HCT116 (cell line): ENCODE results near the gene ARL4C.

Source experiments
- EZH2 ChIP-seq: fragments of 200-600 bp; sonication (generic); IDR thresholded peaks from 2 replicates; pipeline ENCODE4 v1.6.1; 2017; ENCODE audit warnings: antibody characterized with exemption, mixed run types
- EZH2phosphoT487 ChIP-seq: fragments of 200-600 bp; IDR thresholded peaks from 2 replicates; pipeline ENCODE4 v1.6.1; 2018; ENCODE audit warnings: antibody characterized with exemption, borderline replicate concordance
- POLR2A ChIP-seq: IDR thresholded peaks from 2 replicates; pipeline ENCODE4 v1.7.0; 2011; ENCODE audit warnings: borderline replicate concordance; ENCODE audit not compliant: insufficient read depth, insufficient read length; ENCODE audit errors: extremely low read depth
- TF ChIP-seq, protein P1 (sequence below), 3 experiments: fragments of 200-600 bp in 1 of 3; sonication (generic) in 1 of 3; IDR thresholded peaks in 2 of 3; conservative IDR thresholded peaks in 1 of 3; 2 replicates each; pipeline ENCODE4 v1.5.1; 2012 to 2017; ENCODE audit warnings: low read depth in 2 of 3, low read length in 2 of 3, antibody characterized with exemption in 1 of 3, borderline replicate concordance in 1 of 3, control low read depth in 1 of 3, mild to moderate bottlenecking in 1 of 3, mixed read lengths in 1 of 3, mixed run types in 1 of 3, moderate library complexity in 1 of 3; ENCODE audit not compliant: insufficient read depth in 1 of 3

- TF ChIP-seq EZH2phosphoT487 (no peak), POLR2A (no peak), EZH2 (no peak)
- TF ChIP-seq, protein P1, sequence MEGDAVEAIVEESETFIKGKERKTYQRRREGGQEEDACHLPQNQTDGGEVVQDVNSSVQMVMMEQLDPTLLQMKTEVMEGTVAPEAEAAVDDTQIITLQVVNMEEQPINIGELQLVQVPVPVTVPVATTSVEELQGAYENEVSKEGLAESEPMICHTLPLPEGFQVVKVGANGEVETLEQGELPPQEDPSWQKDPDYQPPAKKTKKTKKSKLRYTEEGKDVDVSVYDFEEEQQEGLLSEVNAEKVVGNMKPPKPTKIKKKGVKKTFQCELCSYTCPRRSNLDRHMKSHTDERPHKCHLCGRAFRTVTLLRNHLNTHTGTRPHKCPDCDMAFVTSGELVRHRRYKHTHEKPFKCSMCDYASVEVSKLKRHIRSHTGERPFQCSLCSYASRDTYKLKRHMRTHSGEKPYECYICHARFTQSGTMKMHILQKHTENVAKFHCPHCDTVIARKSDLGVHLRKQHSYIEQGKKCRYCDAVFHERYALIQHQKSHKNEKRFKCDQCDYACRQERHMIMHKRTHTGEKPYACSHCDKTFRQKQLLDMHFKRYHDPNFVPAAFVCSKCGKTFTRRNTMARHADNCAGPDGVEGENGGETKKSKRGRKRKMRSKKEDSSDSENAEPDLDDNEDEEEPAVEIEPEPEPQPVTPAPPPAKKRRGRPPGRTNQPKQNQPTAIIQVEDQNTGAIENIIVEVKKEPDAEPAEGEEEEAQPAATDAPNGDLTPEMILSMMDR (IDR thresholded peaks at IDR 0.05 in 2 of 3, conservative IDR thresholded peaks at IDR 0.05 in 1 of 3; ENCODE audit: borderline replicate concordance in 1 of 3, insufficient read depth in 1 of 3, low read depth in 2 of 3, low read length in 2 of 3) = no peak
Measured at GRCh38 chr2:234517971-234518370, 21.1 kb upstream of the ARL4C start.
